HG03175 (cell line): ENCODE results near the gene ZCCHC24.

Source experiments
- ATAC-seq: cut with Tn5 transposase; IDR thresholded peaks from one replicate; pipeline ENCODE4 v1.9.1; 2021; ENCODE audit warnings: mild to moderate bottlenecking, moderate library complexity; ENCODE audit not compliant: unreplicated experiment

ZCCHC24 gene

DNA sequence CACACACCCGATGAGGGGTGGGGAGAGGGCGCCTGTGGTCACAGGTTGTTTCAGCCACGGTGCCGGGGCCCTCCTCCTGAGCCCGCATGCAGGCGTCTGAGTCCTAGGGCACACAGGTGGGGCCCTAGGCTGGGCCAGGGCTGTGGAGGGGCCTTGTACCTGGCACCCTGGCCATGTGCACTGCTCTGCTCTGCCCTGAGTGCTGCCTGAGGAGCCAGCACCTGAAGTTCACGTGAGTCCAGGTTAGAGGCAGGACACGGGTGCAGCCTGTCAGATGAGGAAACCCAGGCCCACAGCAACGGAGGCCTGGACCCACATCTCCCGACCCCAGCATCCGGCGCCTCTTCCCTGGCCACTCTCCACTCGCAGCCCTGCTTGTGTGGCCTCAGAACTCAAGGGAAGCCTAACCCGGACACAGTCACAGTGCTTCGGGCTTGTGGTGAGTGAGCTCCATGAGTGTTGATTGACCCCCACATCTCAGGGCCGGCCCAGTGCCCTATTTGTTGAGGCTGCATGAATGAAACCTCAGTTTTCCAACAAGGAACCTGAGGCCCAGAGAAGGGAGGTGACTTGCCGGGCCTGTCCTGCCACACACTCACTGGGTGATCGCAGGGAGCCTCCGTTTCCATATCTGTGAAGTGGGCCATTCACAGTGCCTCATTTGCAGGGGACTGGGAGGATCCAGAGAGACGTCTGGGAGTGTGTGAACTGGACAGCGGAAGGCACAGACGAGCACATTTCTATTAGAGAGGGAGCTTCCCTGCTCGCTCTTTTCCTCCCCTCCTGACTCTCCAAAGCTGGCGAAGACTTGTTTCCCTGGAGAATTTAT, 58.6 kb downstream of the ZCCHC24 start:
- ATAC-seq: no peak

DNA sequence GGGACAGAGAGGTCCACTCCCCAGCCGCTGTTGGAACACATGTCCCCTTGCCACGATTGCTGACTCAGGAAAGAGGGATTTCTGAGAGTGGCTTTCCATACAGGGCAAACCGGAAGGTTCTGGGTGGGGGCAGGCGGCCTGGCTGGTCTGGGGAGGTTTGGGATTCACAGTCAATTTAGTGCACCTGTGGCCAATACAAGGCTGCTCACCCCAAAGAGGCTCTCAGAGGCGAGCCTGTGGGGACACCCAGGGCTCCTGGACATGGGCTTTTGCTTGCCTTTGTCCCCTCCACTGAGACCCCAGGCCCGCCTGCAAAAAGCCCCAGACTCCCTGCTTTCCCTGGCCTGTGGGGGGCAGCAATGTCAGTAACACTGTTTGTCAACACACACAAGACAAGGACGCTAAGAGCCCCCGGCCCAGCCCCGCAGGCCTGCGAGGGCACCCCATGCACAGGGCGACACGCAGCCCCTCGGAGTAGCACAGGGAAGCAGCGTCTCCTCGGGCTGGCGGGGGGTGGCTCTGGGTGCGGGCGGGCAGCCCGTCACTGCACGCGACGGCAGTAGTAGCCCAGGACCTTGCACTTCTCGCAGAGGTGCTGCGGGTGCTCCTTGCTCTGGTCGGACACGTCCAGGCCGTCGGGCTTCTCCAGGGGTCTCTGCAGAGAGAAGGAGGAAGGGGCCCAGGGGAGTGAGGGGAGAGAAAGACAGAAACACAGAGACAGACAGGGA, 59.5 kb downstream of the ZCCHC24 start:
- ATAC-seq: no peak

DNA sequence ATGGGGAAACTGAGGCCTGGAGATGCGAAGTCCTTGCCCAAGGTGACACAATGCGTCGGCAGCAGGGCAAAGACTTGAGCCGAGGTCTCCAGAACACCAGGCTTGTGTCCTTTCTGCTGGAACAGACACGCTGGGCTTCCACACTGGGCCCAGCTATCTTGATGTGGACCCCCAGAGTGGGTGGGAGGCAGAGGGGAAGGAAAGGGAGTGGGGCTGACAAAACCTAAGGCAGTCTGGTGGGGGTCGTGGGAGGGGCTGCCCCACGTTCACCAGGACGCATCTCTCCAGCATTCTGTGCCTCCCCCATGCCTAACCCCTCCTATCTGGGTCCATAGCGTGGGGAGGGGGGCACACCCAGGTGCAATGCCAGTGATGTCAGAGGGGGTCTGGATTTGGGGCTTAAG, 60.0 kb downstream of the ZCCHC24 start:
- no peak for ATAC-seq

DNA sequence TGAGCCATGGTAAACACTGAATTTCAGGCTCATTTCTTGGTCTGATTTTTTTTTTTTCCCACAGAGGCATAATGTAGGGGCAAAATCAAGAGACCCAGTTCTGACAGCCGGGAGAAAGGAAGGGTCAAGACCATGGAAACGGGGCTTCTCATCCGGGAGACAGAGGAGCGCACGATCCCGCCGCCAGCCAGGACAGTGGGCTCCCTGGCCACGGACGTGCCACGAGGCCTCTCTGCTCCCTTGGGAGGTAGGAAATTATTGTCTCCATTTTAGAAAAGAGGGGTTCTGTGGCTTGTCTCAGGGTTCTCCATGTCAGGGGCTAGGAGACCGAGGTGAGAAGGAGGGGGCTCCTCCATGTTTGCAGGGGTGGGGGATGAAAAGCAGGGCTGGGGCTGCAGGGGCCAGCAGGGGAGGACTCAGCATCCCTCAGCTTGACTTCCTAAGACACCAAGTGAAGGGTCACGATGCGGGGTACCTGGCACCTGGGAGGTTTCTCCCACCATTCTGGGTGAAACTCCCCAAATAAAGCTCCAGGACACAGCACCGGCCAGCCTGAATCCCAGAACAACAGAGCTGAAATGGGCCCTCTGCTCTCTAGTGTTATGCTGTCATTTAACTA, 60.5 kb downstream of the ZCCHC24 start:
- no peak for ATAC-seq

- no peak for ATAC-seq
Observed at GRCh38 chr10:79383974-79384606, 61.3 kb downstream of the ZCCHC24 start.

- ATAC-seq: no peak
Observed at GRCh38 chr10:79382491-79382941, 62.9 kb downstream of the ZCCHC24 start.

DNA sequence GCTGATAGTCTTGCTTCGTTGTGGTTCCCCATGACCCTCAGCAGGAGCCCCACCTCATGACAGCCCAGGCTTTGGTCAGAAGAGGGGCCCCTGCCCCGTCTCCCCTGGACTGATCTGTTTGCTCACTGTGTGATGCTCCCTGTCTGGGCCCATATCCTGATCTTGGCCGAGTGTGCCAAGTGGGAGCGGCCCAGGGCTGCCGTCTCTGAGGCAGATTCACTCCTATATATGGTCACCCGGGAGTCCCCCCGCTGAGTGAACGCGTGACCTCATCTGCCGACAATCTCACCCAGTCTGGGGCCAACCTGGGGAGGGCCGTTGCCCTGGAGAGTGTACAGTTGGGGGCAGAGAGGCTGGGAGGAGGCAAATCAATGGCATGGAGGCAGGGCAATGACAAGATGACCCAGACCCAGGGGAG, 63.6 kb downstream of the ZCCHC24 start:
- ATAC-seq: no peak

DNA sequence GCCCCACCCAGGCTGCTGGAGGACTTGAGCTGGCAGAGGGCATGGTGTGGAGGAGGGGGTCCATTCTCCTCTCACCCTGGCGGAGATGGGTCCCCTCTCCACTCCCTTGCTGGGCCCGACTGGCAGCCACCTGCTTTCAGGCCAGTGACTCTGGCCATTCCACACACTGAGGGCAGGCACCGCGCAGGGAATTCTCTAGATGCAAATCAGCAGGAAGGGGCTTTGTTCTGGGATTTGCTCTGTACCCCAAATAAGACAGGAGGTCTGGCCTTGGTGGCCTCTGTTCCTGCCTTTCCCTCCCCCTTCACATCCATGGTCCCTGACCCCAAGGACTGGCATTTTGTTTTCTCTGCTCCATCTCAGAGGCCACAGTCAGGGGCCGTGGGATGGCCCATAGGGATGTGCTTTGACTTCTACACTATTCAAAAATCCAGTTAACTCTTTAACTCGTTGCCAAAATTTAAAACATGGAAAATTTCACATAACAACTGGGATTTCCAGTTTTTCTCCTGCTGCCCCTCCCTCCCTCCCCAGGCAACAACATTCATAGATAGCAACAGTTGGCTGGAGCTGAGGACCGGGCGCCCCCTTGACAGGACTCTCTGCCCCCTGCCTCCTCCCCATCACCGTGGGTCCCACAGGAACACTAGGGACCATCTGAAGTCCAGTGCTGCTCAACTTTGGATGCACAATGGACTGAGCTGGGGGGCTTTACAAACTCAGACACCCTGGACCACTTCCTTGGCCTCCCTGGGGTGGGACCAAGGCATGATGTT, 64.3 kb downstream of the ZCCHC24 start:
- ATAC-seq: no peak

GRCh38 chr10:79380125-79380945, 65.1 kb downstream of the ZCCHC24 start:
- no peak for ATAC-seq

- ATAC-seq: no peak
Observed at GRCh38 chr10:79379512-79380124, 65.8 kb downstream of the ZCCHC24 start.

DNA sequence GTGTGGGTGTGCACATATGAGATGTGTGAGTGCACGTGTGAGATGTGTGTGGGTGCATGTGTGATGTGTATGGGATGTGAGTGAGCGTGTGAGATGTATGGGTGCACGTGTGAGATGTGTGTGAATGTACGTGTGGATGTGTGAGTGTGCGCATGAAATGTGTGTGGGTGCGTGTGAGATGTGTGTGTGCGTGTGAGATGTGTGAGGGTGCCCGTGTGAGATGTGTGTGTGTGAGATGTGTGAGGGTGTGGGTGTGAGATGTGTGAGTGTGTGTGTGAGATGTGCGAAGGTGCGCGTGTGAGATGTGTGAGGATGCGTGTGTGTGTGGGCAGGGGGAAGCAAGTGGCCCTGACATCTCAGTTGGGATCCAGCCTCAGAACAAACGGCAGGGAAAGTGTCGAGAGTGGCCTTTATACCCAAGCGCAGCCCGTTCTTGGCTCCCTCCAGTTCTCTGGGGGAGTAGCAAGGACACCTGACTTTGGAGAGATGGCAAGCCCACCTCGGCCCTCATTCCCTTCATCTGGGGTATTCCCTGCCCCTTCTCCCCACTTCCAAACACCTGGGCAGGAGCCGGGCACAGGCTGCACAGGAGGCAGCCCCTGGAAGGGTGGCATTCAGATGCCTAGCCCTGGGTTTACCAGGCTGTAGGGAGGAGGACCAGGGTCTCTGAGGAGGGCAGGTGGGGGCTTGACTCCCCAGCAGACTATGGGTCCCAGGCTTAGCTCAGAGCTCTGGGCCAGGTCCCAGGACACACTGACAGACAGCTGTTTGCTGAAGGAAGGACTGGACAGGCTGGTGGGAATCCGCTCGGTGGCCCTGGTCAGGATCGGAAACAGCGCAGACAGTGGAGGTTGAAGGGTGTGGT, 66.5 kb downstream of the ZCCHC24 start:
- no peak for ATAC-seq

- no peak for ATAC-seq
Observed at GRCh38 chr10:79378383-79378646, 67.1 kb downstream of the ZCCHC24 start.

- no peak for ATAC-seq
Observed at GRCh38 chr10:79377557-79378382, 67.7 kb downstream of the ZCCHC24 start.

DNA sequence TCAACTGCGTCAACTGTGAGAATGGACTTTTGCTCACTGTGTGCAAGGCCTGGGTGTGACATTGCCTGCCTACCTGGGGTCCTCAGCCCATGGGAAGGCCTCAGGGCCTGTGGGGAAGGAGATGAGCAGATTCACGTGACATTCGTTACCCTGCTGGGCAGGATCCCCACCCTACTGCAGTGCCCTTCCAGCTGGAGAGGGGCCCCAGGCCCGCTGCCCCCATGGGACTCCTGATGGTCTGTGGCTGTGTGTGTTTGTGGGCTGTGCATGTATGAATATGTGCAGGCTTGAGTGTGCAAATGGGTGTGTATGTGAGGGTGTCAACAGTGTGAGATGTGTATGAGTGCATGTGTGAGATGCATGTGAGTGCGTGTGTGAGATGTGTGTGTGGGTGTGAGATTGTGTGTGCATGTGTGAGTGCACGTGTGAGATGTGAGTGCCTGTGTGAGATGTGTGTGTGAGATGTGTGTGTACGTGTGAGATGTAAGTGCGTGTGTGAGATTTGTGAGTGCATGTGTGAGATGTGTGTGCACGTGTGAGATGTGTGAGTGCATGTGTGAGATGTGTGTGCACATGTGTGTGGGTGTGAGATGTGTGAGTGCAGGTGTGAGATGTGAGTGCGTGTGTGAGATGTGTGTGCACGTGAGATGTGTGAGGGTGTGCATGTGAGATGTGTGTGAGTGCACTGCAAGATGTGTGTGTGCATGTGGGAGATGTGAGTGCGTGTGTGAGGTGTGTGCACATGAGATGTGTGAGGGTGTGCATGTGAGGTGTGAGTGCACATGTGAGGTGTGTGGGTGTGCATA, 68.5 kb downstream of the ZCCHC24 start:
- ATAC-seq: no peak

- no peak for ATAC-seq
Observed at GRCh38 chr10:79376078-79376628, 69.3 kb downstream of the ZCCHC24 start.

DNA sequence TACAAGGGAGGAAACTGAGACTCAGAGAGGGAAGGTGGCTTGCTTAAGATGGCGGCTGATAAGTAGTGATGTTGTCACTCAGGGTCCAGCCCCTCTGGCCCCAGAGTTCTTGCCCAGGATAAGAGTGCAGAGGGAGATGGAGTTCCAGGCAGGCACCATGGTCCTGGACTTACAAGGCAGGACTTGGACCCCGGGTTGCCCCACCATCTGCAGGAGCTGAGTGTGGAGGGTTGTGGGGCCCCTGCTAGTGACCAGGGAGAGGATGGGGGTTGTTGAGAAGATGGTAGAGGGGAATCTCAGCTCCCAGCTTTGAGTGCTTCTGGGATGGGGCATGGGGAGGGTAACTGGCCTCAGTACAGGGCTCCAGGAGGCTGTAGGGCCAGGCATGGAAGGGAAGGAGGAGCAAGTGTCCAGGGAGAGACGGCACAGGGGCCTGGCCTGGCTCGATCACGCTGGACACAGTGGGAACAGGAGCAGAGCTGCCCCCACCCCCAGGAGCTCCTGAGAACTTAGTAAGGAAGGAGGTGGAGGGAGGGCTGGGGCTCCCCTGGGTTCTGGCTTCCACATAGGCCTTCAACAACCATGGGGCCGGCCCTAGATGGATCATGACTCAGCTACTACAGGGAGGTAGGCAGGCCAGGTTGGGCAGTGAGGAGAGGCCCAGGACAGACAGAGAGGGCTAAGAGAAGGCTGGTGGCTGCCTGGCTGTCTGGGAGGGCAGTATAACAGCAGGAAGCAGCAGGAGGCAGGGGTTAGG, 69.9 kb downstream of the ZCCHC24 start:
- ATAC-seq: no peak
